DND-41 (cell line): Measurements from ENCODE around the gene TMBIM1.

ENCODE experiments used
- ATAC-seq: fragments of 200-7000 bp; cut with Tn5 transposase; 3 replicates; pipeline ENCODE4 v1.9.1; 2021; ENCODE audit warnings: low read depth; ENCODE audit not compliant: insufficient read depth
- DNase-seq: peaks from one replicate; pipeline ENCODE4 v3.0.0-alpha.2; 2020
- H2AFZ ChIP-seq: 2 replicates; pipeline ENCODE4 v1.6.0; 2012; ENCODE audit warnings: low read depth, low read length
- H3K27ac ChIP-seq: 2 replicates; pipeline ENCODE4 v1.5.1; 2012; ENCODE audit warnings: low read length, inconsistent platforms
- H3K27me3 ChIP-seq: fragments of 200-600 bp; sonication (generic); 2 replicates; pipeline ENCODE4 v1.6.0; 2012; ENCODE audit warnings: low read length, mild to moderate bottlenecking, inconsistent platforms; ENCODE audit not compliant: insufficient read depth, poor library complexity
- H3K36me3 ChIP-seq: 2 replicates; pipeline ENCODE4 v1.5.1; 2012; ENCODE audit warnings: low read length, inconsistent platforms; ENCODE audit not compliant: insufficient read depth
- H3K4me1 ChIP-seq: 2 replicates; pipeline ENCODE4 v1.5.1; 2012; ENCODE audit warnings: mild to moderate bottlenecking, low read length; ENCODE audit not compliant: insufficient read depth
- H3K4me2 ChIP-seq: 2 replicates; pipeline ENCODE4 v1.6.0; 2012; ENCODE audit warnings: mild to moderate bottlenecking, moderate library complexity, low read length, inconsistent platforms; ENCODE audit not compliant: insufficient read depth
- H3K4me3 ChIP-seq, 2 experiments: fragments of 200-600 bp in 1 of 2; shearing (Covaris generic) in 1 of 2; 2 replicates each; pipeline ENCODE4 v1.5.1; 2012 to 2016; ENCODE audit warnings: inconsistent platforms in 2 of 2, low read length in 2 of 2, mild to moderate bottlenecking in 2 of 2, low read depth in 1 of 2, moderate library complexity in 1 of 2
- H3K79me2 ChIP-seq: 2 replicates; pipeline ENCODE4 v1.6.0; 2012; ENCODE audit warnings: low read length, inconsistent platforms; ENCODE audit not compliant: insufficient read depth
- H3K9ac ChIP-seq: 2 replicates; pipeline ENCODE4 v1.6.0; 2012; ENCODE audit warnings: low read depth, mild to moderate bottlenecking, inconsistent platforms, low read length, moderate library complexity
- H3K9me3 ChIP-seq: 2 replicates; pipeline ENCODE4 v1.5.1; 2012; ENCODE audit warnings: low read length, moderate library complexity, mild to moderate bottlenecking, inconsistent platforms; ENCODE audit not compliant: insufficient read depth, severe bottlenecking
- H4K20me1 ChIP-seq: 2 replicates; pipeline ENCODE4 v1.6.0; 2012; ENCODE audit warnings: low read length; ENCODE audit not compliant: insufficient read depth
- EZH2 ChIP-seq: IDR thresholded peaks from 3 replicates; pipeline ENCODE4 v1.6.1; 2012; ENCODE audit warnings: borderline replicate concordance, low read depth, mild to moderate bottlenecking, moderate library complexity, low read length, inconsistent platforms; ENCODE audit not compliant: severe bottlenecking
- TF ChIP-seq, protein P1 (sequence below): IDR thresholded peaks from 2 replicates; pipeline ENCODE4 v1.5.1; 2012; ENCODE audit warnings: borderline replicate concordance, low read length, moderate library complexity, mild to moderate bottlenecking; ENCODE audit not compliant: poor library complexity, severe bottlenecking; ENCODE audit errors: extremely low read depth

Gene TMBIM1

DNA sequence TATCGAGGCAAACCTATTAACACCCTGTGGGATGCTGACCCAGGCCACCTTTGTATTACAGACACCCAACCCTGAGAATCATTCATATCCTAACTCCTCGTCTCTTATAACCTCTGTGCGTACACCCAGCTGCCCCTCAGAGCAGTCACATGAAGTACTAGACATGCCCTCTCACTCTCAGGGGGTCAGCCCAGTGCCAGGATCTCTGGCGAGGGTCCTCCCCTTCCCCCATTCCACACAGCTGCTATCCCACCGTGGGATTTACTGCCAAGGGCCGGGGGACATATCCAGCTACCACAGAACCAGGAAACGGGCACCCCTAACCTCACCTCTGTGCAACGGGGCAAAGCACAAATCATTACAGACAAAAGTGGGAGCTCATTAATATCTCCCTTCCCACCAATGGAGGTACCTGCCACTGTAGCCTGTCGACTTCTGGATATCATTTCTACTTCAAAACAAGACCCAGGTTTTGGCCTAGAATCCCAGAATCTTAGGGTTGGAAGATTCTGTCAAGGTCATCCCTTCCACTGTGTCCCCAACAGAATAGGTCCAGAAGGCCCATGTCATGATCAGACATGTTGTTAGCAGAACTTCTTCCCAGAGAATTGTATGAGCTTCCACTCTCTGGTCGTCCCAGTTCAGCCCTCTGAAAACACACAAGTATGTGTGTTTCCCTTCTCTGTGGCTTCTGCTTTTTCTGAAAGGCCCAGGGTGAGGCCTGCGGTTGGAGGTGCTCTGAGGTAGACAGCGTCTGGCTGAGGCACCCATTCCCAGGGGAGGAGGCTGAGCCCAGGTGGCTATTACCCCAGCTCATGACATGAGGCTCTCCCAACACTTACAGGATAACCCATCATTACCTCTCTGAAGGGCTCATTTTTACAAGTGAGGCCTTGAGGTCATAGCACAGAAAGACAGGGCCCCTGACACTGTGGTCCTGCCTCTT lies 1.7 kb downstream of the TMBIM1 start:
- peak; percentile 43 for DNase-seq
- TF ChIP-seq, protein P1, sequence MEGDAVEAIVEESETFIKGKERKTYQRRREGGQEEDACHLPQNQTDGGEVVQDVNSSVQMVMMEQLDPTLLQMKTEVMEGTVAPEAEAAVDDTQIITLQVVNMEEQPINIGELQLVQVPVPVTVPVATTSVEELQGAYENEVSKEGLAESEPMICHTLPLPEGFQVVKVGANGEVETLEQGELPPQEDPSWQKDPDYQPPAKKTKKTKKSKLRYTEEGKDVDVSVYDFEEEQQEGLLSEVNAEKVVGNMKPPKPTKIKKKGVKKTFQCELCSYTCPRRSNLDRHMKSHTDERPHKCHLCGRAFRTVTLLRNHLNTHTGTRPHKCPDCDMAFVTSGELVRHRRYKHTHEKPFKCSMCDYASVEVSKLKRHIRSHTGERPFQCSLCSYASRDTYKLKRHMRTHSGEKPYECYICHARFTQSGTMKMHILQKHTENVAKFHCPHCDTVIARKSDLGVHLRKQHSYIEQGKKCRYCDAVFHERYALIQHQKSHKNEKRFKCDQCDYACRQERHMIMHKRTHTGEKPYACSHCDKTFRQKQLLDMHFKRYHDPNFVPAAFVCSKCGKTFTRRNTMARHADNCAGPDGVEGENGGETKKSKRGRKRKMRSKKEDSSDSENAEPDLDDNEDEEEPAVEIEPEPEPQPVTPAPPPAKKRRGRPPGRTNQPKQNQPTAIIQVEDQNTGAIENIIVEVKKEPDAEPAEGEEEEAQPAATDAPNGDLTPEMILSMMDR, result no peak
- TF ChIP-seq EZH2, result no peak

GRCh38 chr2:218289639-218290315 lies 2.5 kb downstream of the TMBIM1 start:
- Histone ChIP-seq H3K4me2 (no peak overlapping the region), H3K9me3 (no peaks in the 10 kb centered on the region), H3K36me3 (no peaks in the 10 kb centered on the region), H3K4me1 (peaks cover 22% of the 10 kb centered on the region), H3K79me2 (no peaks in the 10 kb centered on the region), H3K27ac (no peak overlapping the region), H4K20me1 (no peaks in the 10 kb centered on the region), H3K9ac (no peak overlapping the region), H3K27me3 (no peaks in the 10 kb centered on the region), H2AFZ (no peak overlapping the region), H3K4me3 (no peak overlapping the region)
- TF ChIP-seq EZH2, result no peak
- TF ChIP-seq, protein P1, result no peak
- ATAC-seq, result no peak
- DNase-seq, result no peak

More for the DNA sequence above, 1.7 kb downstream of the TMBIM1 start:
- H3K9ac ChIP-seq, result no peak overlapping the region
- no peaks in the 10 kb centered on the region for H3K79me2 ChIP-seq
- no peaks in the 10 kb centered on the region for H3K36me3 ChIP-seq
- no peaks in the 10 kb centered on the region for H4K20me1 ChIP-seq
- ATAC-seq, result peak; percentile 31; the same call in 2 of the 3 replicates
- no peak overlapping the region for H3K4me2 ChIP-seq
- peaks cover 17% of the 10 kb centered on the region for H3K4me1 ChIP-seq
- H3K9me3 ChIP-seq, result no peaks in the 10 kb centered on the region
- H3K27ac ChIP-seq, result no peak overlapping the region
- no peak overlapping the region for H3K4me3 ChIP-seq
- H3K27me3 ChIP-seq, result no peaks in the 10 kb centered on the region
- H2AFZ ChIP-seq, result no peak overlapping the region

DNA sequence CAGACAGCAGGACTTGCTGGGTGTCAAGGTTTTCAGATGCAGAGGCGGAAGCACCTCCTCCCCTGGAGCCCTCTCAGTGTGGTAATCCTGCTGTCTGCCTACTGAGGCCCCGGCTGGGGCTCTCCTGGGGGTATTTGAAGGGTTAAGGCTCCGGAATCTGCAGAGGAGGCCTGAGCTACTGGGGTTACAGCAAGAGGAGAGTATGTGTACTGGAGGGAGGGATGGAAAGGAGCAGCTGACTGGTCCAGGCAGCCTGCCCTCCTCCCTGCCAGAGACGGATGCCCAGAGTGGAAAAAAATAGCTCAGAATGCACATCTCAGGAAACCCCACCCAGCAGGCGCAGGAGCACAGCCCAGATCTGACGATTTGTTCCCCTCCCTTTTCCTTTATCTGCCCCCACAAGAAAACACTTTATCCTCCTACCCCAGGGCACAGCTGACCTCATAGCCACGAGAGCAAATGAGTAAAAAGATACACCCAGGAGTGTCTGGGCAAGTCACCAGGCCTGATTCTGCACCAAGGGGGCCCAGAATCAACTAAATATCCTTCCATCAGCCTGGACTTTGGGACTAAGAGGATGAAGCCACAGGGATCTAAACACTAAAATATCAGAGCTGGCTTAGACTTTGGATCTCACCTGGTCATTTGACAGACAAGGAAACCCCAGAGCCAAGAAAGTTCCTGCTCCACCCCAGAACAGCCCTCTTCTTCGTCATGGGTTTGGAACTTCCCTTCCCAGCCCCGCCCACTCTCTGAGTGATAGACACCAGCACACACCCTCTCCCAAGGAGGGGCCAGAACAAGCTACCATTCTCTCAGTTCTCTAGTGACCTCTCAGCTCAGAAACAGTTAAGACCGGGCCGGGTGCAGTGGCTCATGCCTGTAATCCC lies 5.5 kb downstream of the TMBIM1 start:
- Histone ChIP-seq H3K9me3 (no peaks in the 10 kb centered on the region), H3K27ac (peak overlapping the region; percentile 71), H3K36me3 (no peaks in the 10 kb centered on the region), H3K4me3 (peak overlapping the region; percentile 15 to 59; a peak in 3 of 4 replicates), H4K20me1 (no peaks in the 10 kb centered on the region), H3K4me2 (peak overlapping the region; percentile 64), H3K27me3 (no peaks in the 10 kb centered on the region), H3K9ac (peak overlapping the region; percentile 55), H3K79me2 (no peaks in the 10 kb centered on the region), H2AFZ (peak overlapping the region; percentile 75), H3K4me1 (peaks cover 22% of the 10 kb centered on the region)
- peak; percentile 81 for ATAC-seq
- TF ChIP-seq EZH2, result no peak
- TF ChIP-seq, protein P1, result no peak
- DNase-seq, result peak; percentile 71
